ENCODE measurements around the gene PTGIS.

PTGIS gene

GRCh38 chr20:49563015-49563980, 4.6 kb downstream of the PTGIS start:
- Histone ChIP-seq H3K4me2 (ENCODE audit: low read length) (no peak overlapping the region), H3K27me3 (ENCODE audit: control insufficient read depth, insufficient read depth, low read length) (no peaks in the 10 kb centered on the region), H3K79me2 (no peaks in the 10 kb centered on the region), H3K4me1 (peaks cover 2% of the 10 kb centered on the region), H3K36me3 (ENCODE audit: control insufficient read depth, insufficient read depth, low read length) (no peaks in the 10 kb centered on the region), H2AFZ (no peak overlapping the region), H3K4me3 (ENCODE audit: low read depth, low read length) (no peak overlapping the region), H3K9ac (no peak overlapping the region), H3K9me3 (ENCODE audit: control insufficient read depth, low read length) (no peaks in the 10 kb centered on the region), H3K27ac (no peak overlapping the region)
- no peak for TF ChIP-seq CTCF (IDR thresholded peaks at IDR 0.05)

- no peak for TF ChIP-seq CTCF (IDR thresholded peaks at IDR 0.05)
- Histone ChIP-seq H3K4me1 (no peaks in the 10 kb centered on the region), H3K9me3 (ENCODE audit: control insufficient read depth, low read length) (no peaks in the 10 kb centered on the region), H3K27me3 (ENCODE audit: control insufficient read depth, insufficient read depth, low read length) (no peaks in the 10 kb centered on the region), H3K36me3 (ENCODE audit: control insufficient read depth, insufficient read depth, low read length) (no peaks in the 10 kb centered on the region), H3K4me2 (ENCODE audit: low read length) (no peak overlapping the region), H3K4me3 (ENCODE audit: low read depth, low read length) (no peak overlapping the region), H2AFZ (no peak overlapping the region), H3K27ac (no peak overlapping the region), H3K9ac (no peak overlapping the region), H3K79me2 (no peaks in the 10 kb centered on the region)
These were observed 5.5 kb downstream of the PTGIS start for GRCh38 chr20:49562311-49563014.

DNA sequence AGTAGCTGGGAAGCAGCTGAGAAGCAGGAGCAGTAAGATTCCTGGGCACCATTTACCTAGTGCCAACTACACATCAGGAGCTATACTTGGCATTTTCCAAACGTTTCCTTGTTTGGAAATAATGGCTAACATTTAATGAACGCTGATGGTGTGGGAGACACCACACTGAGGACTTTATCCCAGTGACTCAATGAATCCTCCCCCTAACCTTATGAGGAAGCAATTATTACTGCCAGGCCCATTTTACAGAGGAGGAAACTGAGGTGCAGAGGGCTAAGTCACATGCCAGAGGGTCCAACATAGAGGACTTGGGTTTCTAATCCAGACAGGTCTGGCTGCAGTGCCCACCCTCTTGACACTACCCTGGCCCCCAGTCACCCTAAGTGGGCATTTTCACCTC, 6.1 kb downstream of the PTGIS start:
- no peak overlapping the region for H3K9ac ChIP-seq
- H3K4me3 ChIP-seq (ENCODE audit: low read depth, low read length), result no peak overlapping the region
- no peaks in the 10 kb centered on the region for H3K79me2 ChIP-seq
- H3K36me3 ChIP-seq (ENCODE audit: control insufficient read depth, insufficient read depth, low read length), result no peaks in the 10 kb centered on the region
- no peaks in the 10 kb centered on the region for H3K27me3 ChIP-seq (ENCODE audit: control insufficient read depth, insufficient read depth, low read length)
- H3K27ac ChIP-seq, result no peak overlapping the region
- H3K4me1 ChIP-seq, result no peaks in the 10 kb centered on the region
- TF ChIP-seq CTCF (IDR thresholded peaks at IDR 0.05), result no peak
- no peak overlapping the region for H2AFZ ChIP-seq
- no peaks in the 10 kb centered on the region for H3K9me3 ChIP-seq (ENCODE audit: control insufficient read depth, low read length)
- H3K4me2 ChIP-seq (ENCODE audit: low read length), result no peak overlapping the region

DNA sequence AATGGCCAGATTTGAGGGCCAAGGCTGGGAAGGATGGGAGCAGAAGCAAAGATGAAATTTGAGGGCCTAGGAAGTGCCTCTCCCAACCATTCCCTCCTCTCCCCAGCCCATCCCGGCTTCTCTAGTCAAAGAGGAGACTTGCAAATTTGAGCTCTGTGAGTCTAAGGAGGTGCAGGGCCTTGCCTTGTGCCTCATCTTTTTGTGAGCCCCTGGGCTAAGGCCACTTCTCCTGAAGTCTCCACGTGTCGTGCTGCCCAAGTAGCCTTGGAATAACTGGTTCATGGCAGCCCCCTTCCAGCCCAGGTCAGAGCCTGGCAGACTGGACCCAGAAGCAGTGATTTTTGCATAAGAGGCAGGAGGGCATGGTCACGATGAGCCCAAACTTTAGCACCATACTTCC, 6.7 kb downstream of the PTGIS start:
- H3K79me2 ChIP-seq, result no peaks in the 10 kb centered on the region
- no peak overlapping the region for H3K4me3 ChIP-seq (ENCODE audit: low read depth, low read length)
- H2AFZ ChIP-seq, result no peak overlapping the region
- no peaks in the 10 kb centered on the region for H3K27me3 ChIP-seq (ENCODE audit: control insufficient read depth, insufficient read depth, low read length)
- H3K36me3 ChIP-seq (ENCODE audit: control insufficient read depth, insufficient read depth, low read length), result no peaks in the 10 kb centered on the region
- no peak overlapping the region for H3K27ac ChIP-seq
- H3K4me2 ChIP-seq (ENCODE audit: low read length), result no peak overlapping the region
- H3K9ac ChIP-seq, result no peak overlapping the region
- TF ChIP-seq CTCF (IDR thresholded peaks at IDR 0.05), result no peak
- no peaks in the 10 kb centered on the region for H3K9me3 ChIP-seq (ENCODE audit: control insufficient read depth, low read length)
- H3K4me1 ChIP-seq, result no peaks in the 10 kb centered on the region

Data from parathyroid adenoma (tissue), 2 donors.